ENCODE data around the gene VEGFB.

VEGFB gene

GRCh38 chr11:64224891-64225607, 9.3 kb upstream of the VEGFB start:
- TF ChIP-seq FOXP2 (optimal IDR thresholded peaks at IDR 0.05; ENCODE audit: borderline replicate concordance, extremely low read depth, extremely low read length, insufficient read depth) (no peak), POLR2AphosphoS5 (IDR thresholded peaks at IDR 0.05; ENCODE audit: low read depth, low read length) (no peak), TAF1 (IDR thresholded peaks at IDR 0.05; ENCODE audit: borderline replicate concordance, insufficient read depth, low read length) (no peak), SIN3A (IDR thresholded peaks at IDR 0.05; ENCODE audit: borderline replicate concordance, insufficient read depth, low read length) (no peak)
- TF ChIP-seq, protein P1, sequence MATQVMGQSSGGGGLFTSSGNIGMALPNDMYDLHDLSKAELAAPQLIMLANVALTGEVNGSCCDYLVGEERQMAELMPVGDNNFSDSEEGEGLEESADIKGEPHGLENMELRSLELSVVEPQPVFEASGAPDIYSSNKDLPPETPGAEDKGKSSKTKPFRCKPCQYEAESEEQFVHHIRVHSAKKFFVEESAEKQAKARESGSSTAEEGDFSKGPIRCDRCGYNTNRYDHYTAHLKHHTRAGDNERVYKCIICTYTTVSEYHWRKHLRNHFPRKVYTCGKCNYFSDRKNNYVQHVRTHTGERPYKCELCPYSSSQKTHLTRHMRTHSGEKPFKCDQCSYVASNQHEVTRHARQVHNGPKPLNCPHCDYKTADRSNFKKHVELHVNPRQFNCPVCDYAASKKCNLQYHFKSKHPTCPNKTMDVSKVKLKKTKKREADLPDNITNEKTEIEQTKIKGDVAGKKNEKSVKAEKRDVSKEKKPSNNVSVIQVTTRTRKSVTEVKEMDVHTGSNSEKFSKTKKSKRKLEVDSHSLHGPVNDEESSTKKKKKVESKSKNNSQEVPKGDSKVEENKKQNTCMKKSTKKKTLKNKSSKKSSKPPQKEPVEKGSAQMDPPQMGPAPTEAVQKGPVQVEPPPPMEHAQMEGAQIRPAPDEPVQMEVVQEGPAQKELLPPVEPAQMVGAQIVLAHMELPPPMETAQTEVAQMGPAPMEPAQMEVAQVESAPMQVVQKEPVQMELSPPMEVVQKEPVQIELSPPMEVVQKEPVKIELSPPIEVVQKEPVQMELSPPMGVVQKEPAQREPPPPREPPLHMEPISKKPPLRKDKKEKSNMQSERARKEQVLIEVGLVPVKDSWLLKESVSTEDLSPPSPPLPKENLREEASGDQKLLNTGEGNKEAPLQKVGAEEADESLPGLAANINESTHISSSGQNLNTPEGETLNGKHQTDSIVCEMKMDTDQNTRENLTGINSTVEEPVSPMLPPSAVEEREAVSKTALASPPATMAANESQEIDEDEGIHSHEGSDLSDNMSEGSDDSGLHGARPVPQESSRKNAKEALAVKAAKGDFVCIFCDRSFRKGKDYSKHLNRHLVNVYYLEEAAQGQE (IDR thresholded peaks at IDR 0.05; ENCODE audit: insufficient read depth in 1 of 2, low read depth in 2 of 2, low read length in 2 of 2): no peak

GRCh38 chr11:64225608-64226506, 8.5 kb upstream of the VEGFB start, which contains the start of the genes NUDT22 and TRPT1:
Gene NUDT22 (plus strand): TSS chr11:64226274. CDS start chr11:64226653, 379 bp downstream.
Gene TRPT1 (minus strand): TSS chr11:64226186. CDS start chr11:64225860, 326 bp downstream.
- TF ChIP-seq POLR2AphosphoS5 (IDR thresholded peaks at IDR 0.05; ENCODE audit: low read depth, low read length) (peak; percentile 77; the same call in 1 of the 2 replicates), FOXP2 (optimal IDR thresholded peaks at IDR 0.05; ENCODE audit: borderline replicate concordance, extremely low read depth, extremely low read length, insufficient read depth) (no peak), SIN3A (IDR thresholded peaks at IDR 0.05; ENCODE audit: borderline replicate concordance, insufficient read depth, low read length) (0 out of 2 replicates have a peak, but pooled peaks have one; percentile 12), TAF1 (IDR thresholded peaks at IDR 0.05; ENCODE audit: borderline replicate concordance, insufficient read depth, low read length) (peak; percentile 71; the same call in 1 of the 2 replicates)
- TF ChIP-seq, protein P1 (IDR thresholded peaks at IDR 0.05; ENCODE audit: insufficient read depth in 1 of 2, low read depth in 2 of 2, low read length in 2 of 2): no peak; a peak in 1 of 4 replicates

- TF ChIP-seq POLR2AphosphoS5 (IDR thresholded peaks at IDR 0.05; ENCODE audit: low read depth, low read length) (no peak), TAF1 (IDR thresholded peaks at IDR 0.05; ENCODE audit: borderline replicate concordance, insufficient read depth, low read length) (no peak), SIN3A (IDR thresholded peaks at IDR 0.05; ENCODE audit: borderline replicate concordance, insufficient read depth, low read length) (no peak), FOXP2 (optimal IDR thresholded peaks at IDR 0.05; ENCODE audit: borderline replicate concordance, extremely low read depth, extremely low read length, insufficient read depth) (no peak)
- TF ChIP-seq, protein P1 (IDR thresholded peaks at IDR 0.05; ENCODE audit: insufficient read depth in 1 of 2, low read depth in 2 of 2, low read length in 2 of 2): no peak
These were observed 7.8 kb upstream of the VEGFB start for GRCh38 chr11:64226507-64227051.

DNA sequence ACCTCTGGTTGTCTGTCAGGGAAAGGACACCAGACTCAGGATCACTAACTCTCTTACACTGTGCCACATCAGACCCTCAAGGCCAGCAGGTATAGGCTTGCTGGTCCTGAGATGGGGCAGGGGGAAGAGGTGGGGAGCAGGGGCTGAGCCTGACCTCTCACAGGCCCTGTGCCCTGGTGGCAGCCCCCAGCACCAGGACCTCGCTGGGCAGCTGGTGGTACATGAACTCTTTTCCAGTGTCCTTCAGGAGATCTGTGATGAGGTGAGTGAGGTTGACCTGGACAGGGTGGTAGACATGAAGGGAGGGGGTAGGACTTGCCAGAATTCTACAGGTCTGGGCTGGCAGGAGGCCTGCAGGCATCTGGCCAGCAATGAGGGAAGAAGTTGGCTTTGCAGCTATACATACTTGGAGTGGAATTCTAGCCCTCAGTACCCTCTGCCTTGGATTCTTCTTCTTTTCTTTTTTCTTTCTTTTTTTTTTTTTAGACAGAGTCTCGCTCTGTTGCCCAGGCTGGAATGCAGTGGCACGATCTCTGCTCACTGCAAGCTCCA, 6.9 kb upstream of the VEGFB start:
- TF ChIP-seq TAF1 (IDR thresholded peaks at IDR 0.05; ENCODE audit: borderline replicate concordance, insufficient read depth, low read length): no peak
- TF ChIP-seq, protein P1 (IDR thresholded peaks at IDR 0.05; ENCODE audit: insufficient read depth in 1 of 2, low read depth in 2 of 2, low read length in 2 of 2): no peak
- TF ChIP-seq SIN3A (IDR thresholded peaks at IDR 0.05; ENCODE audit: borderline replicate concordance, insufficient read depth, low read length): no peak
- no peak for TF ChIP-seq FOXP2 (optimal IDR thresholded peaks at IDR 0.05; ENCODE audit: borderline replicate concordance, extremely low read depth, extremely low read length, insufficient read depth)
- no peak for TF ChIP-seq POLR2AphosphoS5 (IDR thresholded peaks at IDR 0.05; ENCODE audit: low read depth, low read length)

All from PFSK-1 (cell line).